ENCODE results near the gene PCNA. TPM values are rescaled to one million over a fixed set of nuclear protein-coding genes. Genes with fewer than 3 reads are reported as not detected.

PCNA gene
- total and polyA plus RNA-seq, 2 of the 4 experiments (the other 2 are of a cell fraction): 155 to 213 TPM

- Histone ChIP-seq H3K4me2 (ENCODE audit: low read depth, low read length) (no peak overlapping the region), H3K4ac (ENCODE audit: low read depth, low read length) (no peak overlapping the region), H2AK9ac (replicated peaks; ENCODE audit: low read depth, low read length, poor library complexity) (no peak overlapping the region), H2BK120ac (ENCODE audit: low read depth, low read length) (no peak overlapping the region), H2BK15ac (ENCODE audit: low read depth, low read length) (no peak overlapping the region), H3K79me1 (ENCODE audit: low read depth in 1 of 2, low read length in 2 of 2) (peaks cover 41 to 91% of the 10 kb centered on the region in 2 experiments), H3K4me1 (ENCODE audit: control insufficient read depth, insufficient read depth, low read length) (peaks cover 8% of the 10 kb centered on the region), H3K9ac (ENCODE audit: low read depth, low read length) (no peak overlapping the region), H3K9me3 (ENCODE audit: control insufficient read depth, insufficient read depth, low read length) (no peaks in the 10 kb centered on the region), H3K27ac (ENCODE audit: insufficient read depth, low read length) (no peak overlapping the region), H3K36me3 (ENCODE audit: control insufficient read depth, insufficient read depth, low read length) (no peaks in the 10 kb centered on the region; the same call in 1 of the 2 replicates), H3K4me3 (ENCODE audit: insufficient read depth, low read depth, low read length) (no peak overlapping the region), H3K18ac (ENCODE audit: low read depth, low read length) (no peak overlapping the region), H3K9me1 (ENCODE audit: insufficient read depth, low read length) (peaks cover 24% of the 10 kb centered on the region), H2AK5ac (ENCODE audit: low read depth, low read length) (no peak overlapping the region), H3K14ac (replicated peaks; ENCODE audit: low read depth, low read length) (no peak overlapping the region), H4K20me1 (ENCODE audit: insufficient read depth, low read length) (peaks cover 40% of the 10 kb centered on the region), H4K5ac (ENCODE audit: low read depth, low read length) (no peak overlapping the region), H2BK5ac (ENCODE audit: low read depth, low read length, poor library complexity, severe bottlenecking) (no peak overlapping the region), H3K56ac (ENCODE audit: extremely low read depth, insufficient read depth, low read length) (no peak overlapping the region), H2BK20ac (ENCODE audit: low read depth, low read length) (no peak overlapping the region), H3K23ac (ENCODE audit: low read depth, low read length) (no peak overlapping the region; the same call in 1 of the 2 replicates), H4K91ac (ENCODE audit: insufficient read depth, low read depth, low read length) (no peak overlapping the region), H4K8ac (ENCODE audit: low read depth in 2 of 2, low read length in 2 of 2) (no peak overlapping the region), H3K27me3 (ENCODE audit: control insufficient read depth, insufficient read depth, low read length) (no peaks in the 10 kb centered on the region), H2AFZ (replicated peaks; ENCODE audit: low read length, poor library complexity) (no peak overlapping the region)
- DNase-seq (no peak), ATAC-seq (ENCODE audit: low read depth) (no peak)
- in situ Hi-C loops (cut with MboI; ENCODE audit: low sequenced_read_pairs): no loop called here
- dilution Hi-C loops (cut with HindIII; ENCODE audit: low sequenced_read_pairs, unreplicated experiment): no loop called here
- WGBS, 2 experiments (ENCODE audit: extremely low coverage in 2 of 2, insufficient read length in 1 of 2): no CpG with 5 or more reads among the region's 2 CpGs
- intact Hi-C loops (cut with micrococcal nuclease): loop anchor here (5.0 kb wide), 1 partner anchor 41 kb away; no protein-coding TSS in a partner anchor
- no TSS peak for BruUV-seq (replicated peaks)
- ChIA-PET CTCF (no interaction called here), POLR2A (ENCODE audit: unreplicated experiment) (no interaction called here)
- no peak for TF ChIP-seq MAFK (IDR thresholded peaks at IDR 0.05; ENCODE audit: low read depth, low read length)
- no peak for TF ChIP-seq CHD1 (IDR thresholded peaks at IDR 0.05; ENCODE audit: low read depth, low read length)
- no peak for TF ChIP-seq USF2 (IDR thresholded peaks at IDR 0.05; ENCODE audit: low read depth, low read length)
- no peak for TF ChIP-seq BHLHE40 (IDR thresholded peaks at IDR 0.05; ENCODE audit: low read depth, low read length)
- no peak for TF ChIP-seq RAD21 (IDR thresholded peaks at IDR 0.05; ENCODE audit: low read length)
- no peak for TF ChIP-seq RFX5 (IDR thresholded peaks at IDR 0.05; ENCODE audit: low read depth, low read length)
- TF ChIP-seq MXI1 (IDR thresholded peaks at IDR 0.05; ENCODE audit: borderline replicate concordance, low read depth, low read length): no peak
- TF ChIP-seq SMC3 (IDR thresholded peaks at IDR 0.05; ENCODE audit: low read depth, low read length): no peak
- TF ChIP-seq NFE2L2 (IDR thresholded peaks at IDR 0.05; ENCODE audit: low read depth, low read length): no peak
- TF ChIP-seq RCOR1 (IDR thresholded peaks at IDR 0.05; ENCODE audit: insufficient replicate concordance, low read length): no peak
- no peak for TF ChIP-seq CEBPB (IDR thresholded peaks at IDR 0.05; ENCODE audit: low read depth, low read length)
- TF ChIP-seq FOS (IDR thresholded peaks at IDR 0.05; ENCODE audit: low read depth, low read length): no peak
- TF ChIP-seq, protein P1, sequence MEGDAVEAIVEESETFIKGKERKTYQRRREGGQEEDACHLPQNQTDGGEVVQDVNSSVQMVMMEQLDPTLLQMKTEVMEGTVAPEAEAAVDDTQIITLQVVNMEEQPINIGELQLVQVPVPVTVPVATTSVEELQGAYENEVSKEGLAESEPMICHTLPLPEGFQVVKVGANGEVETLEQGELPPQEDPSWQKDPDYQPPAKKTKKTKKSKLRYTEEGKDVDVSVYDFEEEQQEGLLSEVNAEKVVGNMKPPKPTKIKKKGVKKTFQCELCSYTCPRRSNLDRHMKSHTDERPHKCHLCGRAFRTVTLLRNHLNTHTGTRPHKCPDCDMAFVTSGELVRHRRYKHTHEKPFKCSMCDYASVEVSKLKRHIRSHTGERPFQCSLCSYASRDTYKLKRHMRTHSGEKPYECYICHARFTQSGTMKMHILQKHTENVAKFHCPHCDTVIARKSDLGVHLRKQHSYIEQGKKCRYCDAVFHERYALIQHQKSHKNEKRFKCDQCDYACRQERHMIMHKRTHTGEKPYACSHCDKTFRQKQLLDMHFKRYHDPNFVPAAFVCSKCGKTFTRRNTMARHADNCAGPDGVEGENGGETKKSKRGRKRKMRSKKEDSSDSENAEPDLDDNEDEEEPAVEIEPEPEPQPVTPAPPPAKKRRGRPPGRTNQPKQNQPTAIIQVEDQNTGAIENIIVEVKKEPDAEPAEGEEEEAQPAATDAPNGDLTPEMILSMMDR (conservative IDR thresholded peaks at IDR 0.05; ENCODE audit: low read depth, low read length): no peak
- TF ChIP-seq POLR2A (IDR thresholded peaks at IDR 0.05; ENCODE audit: low read depth, low read length): no peak
- TF ChIP-seq MAZ (IDR thresholded peaks at IDR 0.05; ENCODE audit: borderline replicate concordance, low read depth, low read length): no peak
- TF ChIP-seq, protein P2, sequence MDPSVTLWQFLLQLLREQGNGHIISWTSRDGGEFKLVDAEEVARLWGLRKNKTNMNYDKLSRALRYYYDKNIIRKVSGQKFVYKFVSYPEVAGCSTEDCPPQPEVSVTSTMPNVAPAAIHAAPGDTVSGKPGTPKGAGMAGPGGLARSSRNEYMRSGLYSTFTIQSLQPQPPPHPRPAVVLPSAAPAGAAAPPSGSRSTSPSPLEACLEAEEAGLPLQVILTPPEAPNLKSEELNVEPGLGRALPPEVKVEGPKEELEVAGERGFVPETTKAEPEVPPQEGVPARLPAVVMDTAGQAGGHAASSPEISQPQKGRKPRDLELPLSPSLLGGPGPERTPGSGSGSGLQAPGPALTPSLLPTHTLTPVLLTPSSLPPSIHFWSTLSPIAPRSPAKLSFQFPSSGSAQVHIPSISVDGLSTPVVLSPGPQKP (IDR thresholded peaks at IDR 0.05; ENCODE audit: borderline replicate concordance, low read depth, low read length): no peak
Measured at GRCh38 chr20:5141615-5142014, 21.9 kb upstream of the PCNA start.
